ENCODE results near the gene XNDC1N. TPM values are rescaled to one million over a fixed set of nuclear protein-coding genes. Genes with fewer than 3 reads are reported as not detected.

The XNDC1N gene
- total RNA-seq, 1 donor from 2014 or later: 9.4 TPM

- Mint-ChIP-seq H3K27me3 (ENCODE audit: unreplicated experiment) (no peaks in the 10 kb centered on the region), H3K9me3 (ENCODE audit: unreplicated experiment) (no peaks in the 10 kb centered on the region), H3K4me3 (ENCODE audit: unreplicated experiment) (no peak overlapping the region), H3K27ac (ENCODE audit: unreplicated experiment) (no peak overlapping the region), H3K36me3 (ENCODE audit: unreplicated experiment) (no peaks in the 10 kb centered on the region), H3K4me1 (ENCODE audit: unreplicated experiment) (peaks cover 45% of the 10 kb centered on the region)
- TF ChIP-seq CTCF (IDR thresholded peaks at IDR 0.05): no peak
- no peak for DNase-seq (ENCODE audit: extremely low spot score, unreplicated experiment)
Measured at GRCh38 chr11:71934213-71934612, 5.8 kb upstream of the XNDC1N start.

- H3K27me3 Mint-ChIP-seq (ENCODE audit: unreplicated experiment): no peaks in the 10 kb centered on the region
- DNase-seq (ENCODE audit: extremely low spot score, unreplicated experiment): no peak
- TF ChIP-seq CTCF (IDR thresholded peaks at IDR 0.05): no peak
- no peaks in the 10 kb centered on the region for H3K36me3 Mint-ChIP-seq (ENCODE audit: unreplicated experiment)
- no peak overlapping the region for H3K27ac Mint-ChIP-seq (ENCODE audit: unreplicated experiment)
- no peaks in the 10 kb centered on the region for H3K9me3 Mint-ChIP-seq (ENCODE audit: unreplicated experiment)
- H3K4me1 Mint-ChIP-seq (ENCODE audit: unreplicated experiment): peaks cover 48% of the 10 kb centered on the region
- no peak overlapping the region for H3K4me3 Mint-ChIP-seq (ENCODE audit: unreplicated experiment)
Measured at GRCh38 chr11:71933141-71933933, 4.9 kb upstream of the XNDC1N start.

GRCh38 chr11:71931245-71931602 lies 2.8 kb upstream of the XNDC1N start:
- DNase-seq (ENCODE audit: extremely low spot score, unreplicated experiment): no peak
- Mint-ChIP-seq H3K27ac (ENCODE audit: unreplicated experiment) (no peak overlapping the region), H3K27me3 (ENCODE audit: unreplicated experiment) (no peaks in the 10 kb centered on the region), H3K36me3 (ENCODE audit: unreplicated experiment) (no peaks in the 10 kb centered on the region), H3K9me3 (ENCODE audit: unreplicated experiment) (no peaks in the 10 kb centered on the region), H3K4me1 (ENCODE audit: unreplicated experiment) (peaks cover 47% of the 10 kb centered on the region), H3K4me3 (ENCODE audit: unreplicated experiment) (no peak overlapping the region)
- TF ChIP-seq CTCF (IDR thresholded peaks at IDR 0.05): no peak

- Mint-ChIP-seq H3K9me3 (ENCODE audit: unreplicated experiment) (no peaks in the 10 kb centered on the region), H3K27ac (ENCODE audit: unreplicated experiment) (no peak overlapping the region), H3K4me1 (ENCODE audit: unreplicated experiment) (peaks cover 47% of the 10 kb centered on the region), H3K4me3 (ENCODE audit: unreplicated experiment) (peak overlapping the region; percentile 92), H3K36me3 (ENCODE audit: unreplicated experiment) (no peaks in the 10 kb centered on the region), H3K27me3 (ENCODE audit: unreplicated experiment) (no peaks in the 10 kb centered on the region)
- no peak for DNase-seq (ENCODE audit: extremely low spot score, unreplicated experiment)
- TF ChIP-seq CTCF (IDR thresholded peaks at IDR 0.05): no peak
Measured at GRCh38 chr11:71930556-71931244, 2.3 kb upstream of the XNDC1N start.

GRCh38 chr11:71929491-71929890 lies 1.1 kb upstream of the XNDC1N start:
- no peak for TF ChIP-seq CTCF (IDR thresholded peaks at IDR 0.05)
- Mint-ChIP-seq H3K4me1 (ENCODE audit: unreplicated experiment) (peaks cover 47% of the 10 kb centered on the region), H3K27ac (ENCODE audit: unreplicated experiment) (peak overlapping the region; percentile 99), H3K36me3 (ENCODE audit: unreplicated experiment) (no peaks in the 10 kb centered on the region), H3K9me3 (ENCODE audit: unreplicated experiment) (no peaks in the 10 kb centered on the region), H3K27me3 (ENCODE audit: unreplicated experiment) (no peaks in the 10 kb centered on the region), H3K4me3 (ENCODE audit: unreplicated experiment) (peak overlapping the region; percentile 92)
- DNase-seq (ENCODE audit: extremely low spot score, unreplicated experiment): no peak

Measured in osteocyte (in vitro differentiated cells).